CD14-positive monocyte (primary cell): ENCODE data around the gene MS4A4E. TPM values are rescaled to one million over a fixed set of nuclear protein-coding genes. Genes with fewer than 3 reads are reported as not detected.
"Not testable (repeated sequence)": the region's sequence is repeated elsewhere in the genome, so short reads cannot be mapped to it uniquely, and the experiment has no call there.

Experiments used
- DNase-seq, 3 donors: peaks; one replicate each; pipeline ENCODE4 v3.0.0-alpha.2; 2011 to 2022
- H2AFZ ChIP-seq: 2 replicates; pipeline ENCODE4 v1.6.0; 2012; ENCODE audit warnings: mild to moderate bottlenecking, low read depth, low read length, inconsistent platforms; ENCODE audit not compliant: insufficient read depth, poor library complexity, severe bottlenecking
- H3K27ac ChIP-seq, 2 donors: 1 replicate in 1 of 2; 2 replicates in 1 of 2; pipeline ENCODE4 v1.5.1; 2012 to 2013; ENCODE audit warnings: low read length in 2 of 2, control low read depth in 1 of 2, inconsistent platforms in 1 of 2, low read depth in 1 of 2, mild to moderate bottlenecking in 1 of 2
- H3K27me3 ChIP-seq, 2 donors: one replicate each; pipeline versions ENCODE4 v1.6.0 to v1.6.1; 2011 to 2013; ENCODE audit warnings: low read length in 2 of 2; ENCODE audit not compliant: control insufficient read depth in 2 of 2, insufficient read depth in 2 of 2
- H3K36me3 ChIP-seq, 2 donors: replicated peaks in 1 of 2; 1 replicate in 1 of 2; 2 replicates in 1 of 2; pipeline versions ENCODE4 v1.5.1 to v1.6.1; 2012 to 2013; ENCODE audit warnings: low read length in 2 of 2, control low read depth in 1 of 2, inconsistent platforms in 1 of 2, mild to moderate bottlenecking in 1 of 2; ENCODE audit not compliant: insufficient read depth in 2 of 2, control insufficient read depth in 1 of 2
- H3K4me1 ChIP-seq, 2 donors: 1 replicate in 1 of 2; 2 replicates in 1 of 2; pipeline versions ENCODE4 v1.5.1 to v1.6.1; 2012 to 2013; ENCODE audit warnings: low read length in 2 of 2, control low read depth in 1 of 2, inconsistent platforms in 1 of 2, mild to moderate bottlenecking in 1 of 2, moderate library complexity in 1 of 2; ENCODE audit not compliant: insufficient read depth in 2 of 2, control insufficient read depth in 1 of 2
- H3K4me2 ChIP-seq: replicated peaks from 2 replicates; pipeline ENCODE3; 2012; ENCODE audit warnings: low read length, moderate library complexity, mild to moderate bottlenecking; ENCODE audit not compliant: poor library complexity, severe bottlenecking; ENCODE audit errors: extremely low read depth
- H3K4me3 ChIP-seq, 3 experiments: fragments of 200-600 bp in 1 of 3; sonication (generic) in 1 of 3; replicated peaks in 1 of 3; 1 replicate in 2 of 3; 2 replicates in 1 of 3; pipeline ENCODE4 v1.5.1; 2011 to 2013; ENCODE audit warnings: low read length in 3 of 3, mild to moderate bottlenecking in 3 of 3, control low read depth in 2 of 3, low read depth in 2 of 3, inconsistent platforms in 1 of 3, moderate library complexity in 1 of 3
- H3K79me2 ChIP-seq: 2 replicates; pipeline ENCODE4 v1.6.0; 2012; ENCODE audit warnings: mild to moderate bottlenecking, control low read depth, inconsistent platforms, low read length, moderate library complexity; ENCODE audit not compliant: insufficient read depth
- H3K9ac ChIP-seq: 2 replicates; pipeline ENCODE4 v1.6.0; 2017; ENCODE audit warnings: low read length, mild to moderate bottlenecking; ENCODE audit not compliant: insufficient read depth, poor library complexity, severe bottlenecking
- H3K9me3 ChIP-seq, 2 donors: replicated peaks in 1 of 2; 1 replicate in 1 of 2; 2 replicates in 1 of 2; pipeline versions ENCODE4 v1.5.1 to v1.6.1; 2012 to 2013; ENCODE audit warnings: low read length in 2 of 2, control low read depth in 1 of 2; ENCODE audit not compliant: control insufficient read depth in 1 of 2, insufficient read depth in 1 of 2
- H4K20me1 ChIP-seq: 2 replicates; pipeline ENCODE4 v1.6.0; 2012; ENCODE audit warnings: mild to moderate bottlenecking, low read length, control low read depth, moderate library complexity; ENCODE audit not compliant: insufficient read depth
- H3K27ac Mint-ChIP-seq, 7 donors: one replicate each; pipeline ENCODE4 v1.8.0; 2020; ENCODE audit warnings: mild to moderate bottlenecking in 7 of 7, mixed read lengths in 7 of 7, moderate library complexity in 6 of 7, inconsistent platforms in 2 of 7
- H3K27me3 Mint-ChIP-seq, 3 donors: one replicate each; pipeline ENCODE4 v1.8.0; 2021 to 2022; ENCODE audit warnings: low read depth in 3 of 3, mild to moderate bottlenecking in 3 of 3, mixed read lengths in 3 of 3, moderate library complexity in 3 of 3, inconsistent platforms in 1 of 3
- H3K36me3 Mint-ChIP-seq, 2 donors: one replicate each; pipeline ENCODE4 v1.8.0; 2020; ENCODE audit warnings: mixed read lengths in 2 of 2, inconsistent platforms in 1 of 2, mild to moderate bottlenecking in 1 of 2
- H3K4me1 Mint-ChIP-seq: one replicate; pipeline ENCODE4 v1.8.0; 2020; ENCODE audit warnings: mild to moderate bottlenecking, mixed read lengths
- H3K4me3 Mint-ChIP-seq, 2 donors: one replicate each; pipeline ENCODE4 v1.8.0; 2020; ENCODE audit warnings: mild to moderate bottlenecking in 2 of 2, mixed read lengths in 2 of 2, moderate library complexity in 1 of 2
- H3K9me3 Mint-ChIP-seq, 7 donors: one replicate each; pipeline ENCODE4 v1.8.0; 2020 to 2022; ENCODE audit warnings: mixed read lengths in 7 of 7, mild to moderate bottlenecking in 6 of 7, moderate library complexity in 6 of 7, inconsistent platforms in 2 of 7
- WGBS: methylation state at CpG from one replicate; pipeline ENCODE4 v1.1.5; 2013; ENCODE audit warnings: missing lambda C conversion rate; ENCODE audit not compliant: insufficient coverage; 5-methylcytosine and 5-hydroxymethylcytosine counted together
- intact Hi-C, 2 donors: fragments of 100-400 bp; cut with micrococcal nuclease; formaldehyde crosslinking; loops; one replicate each; pipeline versions ENCODE4 v1.15.0 to v1.15.1; 2023
- polyA plus RNA-seq, 3 donors: library from polyadenylated mRNA; depleted of rRNA in 1 of 3; unstranded in 2 of 3; stranded (reverse) in 1 of 3; fragments of 300-500 nt in 2 of 3; fragments of >200 nt in 1 of 3; fragmentation: Illumina TruSeq in 2 of 3; gene quantifications; 1 replicate in 2 of 3; 2 replicates in 1 of 3; pipeline ENCODE4 v1.2.3, GENCODE V29; 2012 to 2021
- TF ChIP-seq, protein P1 (sequence below): fragments of 200-600 bp; IDR thresholded peaks from one replicate; pipeline ENCODE4 v1.8.0; 2022; ENCODE audit warnings: antibody characterized with exemption, mild to moderate bottlenecking

Gene MS4A4E
- polyA plus RNA-seq, 3 donors = 1.00 to 10.2 (median 1.1) TPM

DNA sequence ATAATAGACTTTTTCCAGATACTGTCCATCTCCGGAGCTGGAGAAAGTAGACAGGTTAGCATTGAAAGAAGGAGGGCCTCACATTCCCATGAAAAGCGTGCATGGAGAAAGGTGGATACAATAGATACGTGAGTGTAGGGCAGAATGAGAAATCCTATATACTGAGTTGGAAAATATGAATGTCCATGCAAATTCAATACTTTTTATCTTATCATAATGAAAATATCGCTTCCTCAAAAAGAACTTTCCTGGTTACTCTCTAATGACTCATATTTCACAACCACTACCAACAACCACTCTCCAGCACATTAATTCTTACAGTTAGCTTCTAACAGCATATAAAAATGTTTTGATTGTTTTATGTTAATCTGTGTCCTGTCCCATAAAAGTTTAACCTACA, 38.0 kb downstream of the MS4A4E start:
- DNase-seq = peak; percentile 26 to 53 (median 37)
- no peak overlapping the region for H3K9ac ChIP-seq
- Mint-ChIP-seq H3K4me3 (no peak overlapping the region), H3K9me3 (peaks cover 0 to 3% (median 2%) of the 10 kb centered on the region in 7 donors), H3K27me3 (no peaks in the 10 kb centered on the region), H3K36me3 (peaks cover 40 to 57% of the 10 kb centered on the region in 2 donors), H3K27ac (peak overlapping the region in 3 of 7 donors; percentile 37 to 66 (median 40)), H3K4me1 (peaks cover 21% of the 10 kb centered on the region)
- peaks cover 34 to 60% of the 10 kb centered on the region in 2 donors for H3K36me3 ChIP-seq
- WGBS = no CpG with 5 or more reads among the region's 4 CpGs
- TF ChIP-seq, protein P1, sequence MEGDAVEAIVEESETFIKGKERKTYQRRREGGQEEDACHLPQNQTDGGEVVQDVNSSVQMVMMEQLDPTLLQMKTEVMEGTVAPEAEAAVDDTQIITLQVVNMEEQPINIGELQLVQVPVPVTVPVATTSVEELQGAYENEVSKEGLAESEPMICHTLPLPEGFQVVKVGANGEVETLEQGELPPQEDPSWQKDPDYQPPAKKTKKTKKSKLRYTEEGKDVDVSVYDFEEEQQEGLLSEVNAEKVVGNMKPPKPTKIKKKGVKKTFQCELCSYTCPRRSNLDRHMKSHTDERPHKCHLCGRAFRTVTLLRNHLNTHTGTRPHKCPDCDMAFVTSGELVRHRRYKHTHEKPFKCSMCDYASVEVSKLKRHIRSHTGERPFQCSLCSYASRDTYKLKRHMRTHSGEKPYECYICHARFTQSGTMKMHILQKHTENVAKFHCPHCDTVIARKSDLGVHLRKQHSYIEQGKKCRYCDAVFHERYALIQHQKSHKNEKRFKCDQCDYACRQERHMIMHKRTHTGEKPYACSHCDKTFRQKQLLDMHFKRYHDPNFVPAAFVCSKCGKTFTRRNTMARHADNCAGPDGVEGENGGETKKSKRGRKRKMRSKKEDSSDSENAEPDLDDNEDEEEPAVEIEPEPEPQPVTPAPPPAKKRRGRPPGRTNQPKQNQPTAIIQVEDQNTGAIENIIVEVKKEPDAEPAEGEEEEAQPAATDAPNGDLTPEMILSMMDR = no peak
- peak overlapping the region in 1 of 2 donors; percentile 18 for H3K27ac ChIP-seq
- H3K4me1 ChIP-seq = peaks cover 10 to 19% of the 10 kb centered on the region in 2 donors
- H4K20me1 ChIP-seq = no peaks in the 10 kb centered on the region
- H3K9me3 ChIP-seq = no peaks in the 10 kb centered on the region
- no peak overlapping the region for H3K4me2 ChIP-seq
- intact Hi-C loops = loop anchor here in 1 of 2 donors (5.0 kb wide), 1 partner anchor 38 kb away; no protein-coding TSS in a partner anchor
- H3K4me3 ChIP-seq = no peak overlapping the region
- H2AFZ ChIP-seq = no peak overlapping the region
- peaks cover 6% of the 10 kb centered on the region for H3K79me2 ChIP-seq
- no peaks in the 10 kb centered on the region for H3K27me3 ChIP-seq

DNA sequence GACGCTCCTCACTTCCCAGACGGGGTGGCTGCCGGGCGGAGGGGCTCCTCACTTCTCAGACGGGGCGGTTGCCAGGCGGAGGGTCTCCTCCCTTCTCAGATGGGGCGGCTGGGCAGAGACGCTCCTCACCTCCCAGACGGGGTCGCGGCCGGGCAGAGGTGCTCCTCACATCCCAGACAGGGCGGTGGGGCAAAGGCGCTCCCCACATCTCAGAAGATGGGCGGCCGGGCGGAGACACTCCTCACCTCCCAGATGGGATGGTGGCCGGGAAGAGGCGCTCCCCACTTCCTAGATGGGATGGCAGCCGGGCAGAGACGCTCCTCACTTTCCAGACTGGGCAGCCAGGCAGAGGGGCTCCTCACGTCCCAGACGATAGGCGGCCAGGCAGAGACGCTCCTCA, 41.6 kb downstream of the MS4A4E start:
- not testable (repeated sequence) for H3K9ac ChIP-seq, DNase-seq, H3K4me3 ChIP-seq, H2AFZ ChIP-seq, H3K4me3 Mint-ChIP-seq, H3K27me3 Mint-ChIP-seq, H3K27ac ChIP-seq, H4K20me1 ChIP-seq, H3K27ac Mint-ChIP-seq, H3K27me3 ChIP-seq, H3K4me2 ChIP-seq, H3K9me3 Mint-ChIP-seq, H3K9me3 ChIP-seq
- H3K4me1 Mint-ChIP-seq = peaks cover 28% of the 10 kb centered on the region
- Histone ChIP-seq H3K36me3 (peaks cover 19 to 25% of the 10 kb centered on the region in 2 donors), H3K4me1 (peaks cover 13 to 27% of the 10 kb centered on the region in 2 donors), H3K79me2 (peaks cover 14% of the 10 kb centered on the region)
- intact Hi-C loops = loop anchor here in 1 of 2 donors (5.0 kb wide), 1 partner anchor 34 kb away; no protein-coding TSS in a partner anchor
- 90% methylated on average over 2 of the region's 26 CpGs for WGBS
- peaks cover 15 to 42% of the 10 kb centered on the region in 2 donors for H3K36me3 Mint-ChIP-seq
